Gastroesophageal sphincter (tissue), 4 donors: ENCODE results near the gene FAM229A. TPM values are rescaled to one million over a fixed set of nuclear protein-coding genes. Genes with fewer than 3 reads are reported as not detected.

Experiments
- ATAC-seq: fragments of 150-250 bp; one replicate; pipeline ENCODE4 v1.9.1; 2016; ENCODE audit warnings: mild to moderate bottlenecking, moderate library complexity
- H3K27ac ChIP-seq, 4 donors: fragments of 200-600 bp; sonication (generic) in 3 of 4; 1 replicate in 3 of 4; 2 replicates in 1 of 4; pipeline ENCODE4 v1.5.1; 2016 to 2019
- H3K27me3 ChIP-seq: fragments of 200-600 bp; sonication (generic); one replicate; pipeline ENCODE4 v1.5.1; 2019
- H3K36me3 ChIP-seq, 2 donors: fragments of 200-600 bp; sonication (generic); one replicate each; pipeline ENCODE4 v1.5.1; 2019; ENCODE audit warnings: control low read depth in 1 of 2
- H3K4me1 ChIP-seq, 3 donors: fragments of 200-600 bp; sonication (generic); 1 replicate in 2 of 3; 2 replicates in 1 of 3; pipeline ENCODE4 v1.5.1; 2016 to 2019; ENCODE audit warnings: control low read depth in 2 of 3
- H3K4me3 ChIP-seq, 2 donors: fragments of 200-600 bp; sonication (generic); one replicate each; pipeline ENCODE4 v1.5.1; 2019; ENCODE audit warnings: mild to moderate bottlenecking in 1 of 2, moderate library complexity in 1 of 2
- H3K9me3 ChIP-seq, 3 donors: fragments of 200-600 bp; sonication (generic); one replicate each; pipeline ENCODE4 v1.5.1; 2017 to 2019; ENCODE audit warnings: control low read depth in 2 of 3
- CTCF ChIP-seq, 4 experiments: fragments of 200-600 bp in 2 of 4; fragments of 450-650 bp in 2 of 4; sonication (generic) in 1 of 4; IDR thresholded peaks; one replicate each; pipeline ENCODE4 v1.5.1; 2017 to 2019; ENCODE audit warnings: antibody characterized with exemption in 4 of 4, mild to moderate bottlenecking in 2 of 4, moderate library complexity in 2 of 4
- EP300 ChIP-seq: sonication (generic); formaldehyde crosslinking; IDR thresholded peaks from one replicate; pipeline ENCODE4 v1.6.1; 2017; ENCODE audit warnings: antibody characterized with exemption, mild to moderate bottlenecking
- POLR2A ChIP-seq, 2 donors: fragments of 450-650 bp; IDR thresholded peaks; one replicate each; pipeline ENCODE4 v1.6.1; 2017; ENCODE audit warnings: antibody characterized with exemption in 2 of 2, mild to moderate bottlenecking in 2 of 2, moderate library complexity in 1 of 2
- POLR2AphosphoS5 ChIP-seq: sonication (generic); formaldehyde crosslinking; IDR thresholded peaks from one replicate; pipeline ENCODE4 v1.6.1; 2017; ENCODE audit warnings: antibody characterized with exemption
- WGBS, 2 donors: methylation state at CpG; one replicate each; pipeline ENCODE4 v1.1.5; 2018; ENCODE audit warnings: low coverage in 1 of 2; 5-methylcytosine and 5-hydroxymethylcytosine counted together
- total RNA-seq, 4 donors: library from RNA; depleted of rRNA; stranded (reverse); fragments of >200 nt; gene quantifications; one replicate each; pipeline ENCODE4 v1.1.0, GENCODE V29; 2016

Gene FAM229A
- total RNA-seq, 4 donors from 2014 or later = 0.74 to 7.6 (median 4.9) TPM

GRCh38 chr1:32329931-32330466 is 32.3 kb downstream of the FAM229A start:
- H3K36me3 ChIP-seq = peaks cover 0 to 86% of the 10 kb centered on the region in 2 donors
- 78 to 89% methylated on average over 4 of the region's 4 CpGs for WGBS, 2 donors

GRCh38 chr1:32327204-32327603 is 35.1 kb downstream of the FAM229A start:
- no peak overlapping the region for H3K4me3 ChIP-seq
- no peaks in the 10 kb centered on the region for H3K27me3 ChIP-seq
- no peak for TF ChIP-seq EP300
- TF ChIP-seq POLR2A (IDR thresholded peaks at IDR 0.05) = no peak
- TF ChIP-seq CTCF (IDR thresholded peaks at IDR 0.05) = no peak
- TF ChIP-seq POLR2AphosphoS5 = no peak
- peaks cover 0 to 100% of the 10 kb centered on the region in 2 donors for H3K36me3 ChIP-seq
- ATAC-seq = no peak
- H3K4me1 ChIP-seq = no peaks in the 10 kb centered on the region
- no peak overlapping the region for H3K27ac ChIP-seq
- 90% methylated on average over 2 of the region's 11 CpGs; no CpG with 5 or more reads in 1 of the 2 donors for WGBS, 2 donors
- no peaks in the 10 kb centered on the region for H3K9me3 ChIP-seq

More at GRCh38 chr1:32329931-32330466, 32.3 kb downstream of the FAM229A start:
- ATAC-seq = no peak
- no peaks in the 10 kb centered on the region for H3K9me3 ChIP-seq
- TF ChIP-seq EP300 (no peak), POLR2AphosphoS5 (no peak), CTCF (IDR thresholded peaks at IDR 0.05) (no peak), POLR2A (IDR thresholded peaks at IDR 0.05) (no peak)
- H3K4me3 ChIP-seq = no peak overlapping the region
- no peaks in the 10 kb centered on the region for H3K27me3 ChIP-seq
- H3K4me1 ChIP-seq = peaks cover 0 to 9% (median 6%) of the 10 kb centered on the region in 3 donors
- H3K27ac ChIP-seq = no peak overlapping the region

- peaks cover 0 to 98% of the 10 kb centered on the region in 2 donors for H3K36me3 ChIP-seq
- H3K4me1 ChIP-seq = no peaks in the 10 kb centered on the region
- WGBS, 2 donors = 50 to 67% methylated on average over 2 to 3 of the region's 5 CpGs
- ATAC-seq = no peak
- no peak overlapping the region for H3K4me3 ChIP-seq
- no peaks in the 10 kb centered on the region for H3K9me3 ChIP-seq
- no peak overlapping the region for H3K27ac ChIP-seq
- TF ChIP-seq POLR2A (IDR thresholded peaks at IDR 0.05) = no peak
- H3K27me3 ChIP-seq = no peaks in the 10 kb centered on the region
These were observed 40.5 kb downstream of the FAM229A start for GRCh38 chr1:32321712-32322291.

GRCh38 chr1:32318127-32318869 is 44.0 kb downstream of the FAM229A start:
- Histone ChIP-seq H3K27me3 (no peaks in the 10 kb centered on the region), H3K27ac (no peak overlapping the region), H3K4me3 (no peak overlapping the region), H3K9me3 (no peaks in the 10 kb centered on the region), H3K36me3 (peaks cover 0 to 67% of the 10 kb centered on the region in 2 donors), H3K4me1 (peaks cover 0 to 4% (median 0%) of the 10 kb centered on the region in 3 donors)
- no peak for TF ChIP-seq POLR2AphosphoS5
- TF ChIP-seq CTCF (IDR thresholded peaks at IDR 0.05) = no peak
- TF ChIP-seq POLR2A (IDR thresholded peaks at IDR 0.05) = no peak
- TF ChIP-seq EP300 = no peak
- ATAC-seq = no peak
- WGBS, 2 donors = 98 to 100% methylated on average over 5 to 7 of the region's 10 CpGs

- Histone ChIP-seq H3K4me3 (no peak overlapping the region), H3K36me3 (peaks cover 0 to 52% of the 10 kb centered on the region in 2 donors), H3K4me1 (peaks cover 0 to 4% (median 0%) of the 10 kb centered on the region in 3 donors), H3K27ac (no peak overlapping the region), H3K9me3 (no peaks in the 10 kb centered on the region), H3K27me3 (no peaks in the 10 kb centered on the region)
- WGBS, 2 donors = 80 to 84% methylated on average over 1 to 3 of the region's 3 CpGs
- TF ChIP-seq POLR2A (IDR thresholded peaks at IDR 0.05) (no peak), POLR2AphosphoS5 (no peak), EP300 (no peak), CTCF (IDR thresholded peaks at IDR 0.05) (no peak)
- ATAC-seq = no peak
These were observed 45.4 kb downstream of the FAM229A start for GRCh38 chr1:32316903-32317277.
